ENCODE measurements around the gene CHD9.

DNA sequence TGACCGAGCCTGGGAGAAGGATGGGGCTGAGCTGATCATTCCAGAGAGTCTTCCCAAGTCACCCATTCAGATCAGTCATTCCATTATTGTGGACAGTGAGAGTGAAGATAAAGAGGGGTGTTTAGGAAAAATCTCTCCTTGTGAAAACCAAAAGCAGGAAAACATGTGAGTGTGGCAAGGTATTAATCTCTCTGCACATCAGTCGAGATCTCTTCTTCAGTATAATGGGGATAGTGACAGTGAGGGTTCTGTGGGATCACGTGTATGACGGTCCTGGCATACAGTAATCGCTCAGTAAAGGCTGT is 35.4 kb downstream of the CHD9 start:
- TF ChIP-seq, protein P1, sequence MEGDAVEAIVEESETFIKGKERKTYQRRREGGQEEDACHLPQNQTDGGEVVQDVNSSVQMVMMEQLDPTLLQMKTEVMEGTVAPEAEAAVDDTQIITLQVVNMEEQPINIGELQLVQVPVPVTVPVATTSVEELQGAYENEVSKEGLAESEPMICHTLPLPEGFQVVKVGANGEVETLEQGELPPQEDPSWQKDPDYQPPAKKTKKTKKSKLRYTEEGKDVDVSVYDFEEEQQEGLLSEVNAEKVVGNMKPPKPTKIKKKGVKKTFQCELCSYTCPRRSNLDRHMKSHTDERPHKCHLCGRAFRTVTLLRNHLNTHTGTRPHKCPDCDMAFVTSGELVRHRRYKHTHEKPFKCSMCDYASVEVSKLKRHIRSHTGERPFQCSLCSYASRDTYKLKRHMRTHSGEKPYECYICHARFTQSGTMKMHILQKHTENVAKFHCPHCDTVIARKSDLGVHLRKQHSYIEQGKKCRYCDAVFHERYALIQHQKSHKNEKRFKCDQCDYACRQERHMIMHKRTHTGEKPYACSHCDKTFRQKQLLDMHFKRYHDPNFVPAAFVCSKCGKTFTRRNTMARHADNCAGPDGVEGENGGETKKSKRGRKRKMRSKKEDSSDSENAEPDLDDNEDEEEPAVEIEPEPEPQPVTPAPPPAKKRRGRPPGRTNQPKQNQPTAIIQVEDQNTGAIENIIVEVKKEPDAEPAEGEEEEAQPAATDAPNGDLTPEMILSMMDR (IDR thresholded peaks at IDR 0.05) = no peak
- TF ChIP-seq POLR2A (IDR thresholded peaks at IDR 0.05) = no peak
